Measurements from ENCODE around the gene VARS2.
"Not testable (repeated sequence)": the region's sequence is repeated elsewhere in the genome, so short reads cannot be mapped to it uniquely, and the experiment has no call there.

The VARS2 gene

DNA sequence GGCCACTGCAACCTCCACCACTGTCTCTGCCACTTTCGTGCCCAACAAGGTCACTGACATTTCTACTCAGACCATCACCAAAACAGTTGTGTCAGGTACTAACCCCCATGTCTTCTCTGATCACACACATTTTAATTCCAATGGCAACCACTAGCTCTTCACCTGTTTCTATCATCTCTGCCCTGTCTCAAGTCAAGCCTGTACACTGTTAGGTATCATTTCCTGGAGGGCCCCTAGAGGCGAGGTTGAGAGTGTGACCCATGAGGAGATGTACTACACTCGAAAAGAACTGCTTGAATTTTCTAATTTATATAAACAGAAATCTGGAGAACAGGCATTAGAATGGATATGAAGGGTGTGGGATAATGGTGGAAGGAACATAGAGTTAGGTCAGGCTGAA, 52.1 kb downstream of the VARS2 start:
- DNase-seq: no peak

GRCh38 chr6:30969171-30969570, 55.1 kb downstream of the VARS2 start:
- DNase-seq: not testable (repeated sequence)

DNA sequence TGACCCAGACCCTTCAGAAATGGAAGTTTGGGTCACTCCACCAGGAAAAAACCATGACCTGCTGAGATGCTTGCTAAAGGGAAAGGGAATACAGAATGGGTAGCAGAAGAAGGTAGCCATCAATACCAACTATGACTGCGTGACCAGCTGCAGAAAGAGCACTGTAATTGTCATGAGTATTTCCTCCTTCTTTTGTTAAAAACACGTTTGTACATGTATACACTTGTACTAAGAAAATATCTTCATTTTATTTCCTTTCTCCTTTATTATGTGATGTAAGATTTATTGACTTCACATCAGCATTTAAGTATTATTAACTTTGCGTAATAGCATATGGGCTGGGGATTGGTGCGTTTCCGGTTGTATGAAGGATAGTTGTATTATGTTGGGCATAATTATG, 56.9 kb downstream of the VARS2 start:
- no peak for DNase-seq

- DNase-seq: no peak
These were observed 58.8 kb downstream of the VARS2 start for GRCh38 chr6:30972816-30973215.

DNA sequence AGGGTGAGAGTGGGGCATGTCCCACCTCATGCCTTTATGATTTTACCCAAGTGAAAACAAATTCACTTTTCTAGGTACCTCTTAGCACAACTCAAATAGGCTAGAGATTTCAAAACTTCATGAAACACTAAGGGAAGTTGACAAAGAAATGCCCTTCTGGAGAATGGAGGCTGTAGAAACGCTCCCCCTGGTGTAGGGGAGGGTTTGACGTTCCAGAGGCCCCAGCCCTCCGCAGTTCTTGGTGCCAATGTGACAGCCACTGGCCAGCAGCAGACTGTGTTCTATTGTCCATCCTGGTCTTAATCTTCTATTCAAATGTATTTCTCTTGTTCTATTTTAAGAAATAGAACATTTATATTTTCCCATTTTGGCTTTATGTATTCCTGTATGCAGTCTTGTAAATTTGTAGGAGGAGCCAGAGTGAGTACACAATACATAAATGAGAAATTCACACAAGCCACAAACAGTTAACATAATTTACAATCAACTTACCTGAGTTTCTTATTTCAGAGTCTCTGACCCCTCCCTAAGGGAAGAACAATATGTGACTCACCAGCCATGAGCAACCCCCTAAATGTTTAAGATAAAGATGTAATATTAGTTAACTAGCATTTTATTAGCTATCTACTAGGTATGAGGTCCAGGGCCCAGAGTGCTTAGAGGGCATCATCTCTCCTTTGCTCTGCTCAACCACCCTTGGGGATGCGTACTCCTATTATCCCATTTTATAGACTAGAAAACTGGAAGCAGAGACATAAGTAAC, 60.6 kb downstream of the VARS2 start:
- DNase-seq: no peak

Data from activated effector memory CD4-positive, alpha-beta T cell treated with anti-CD3 and anti-CD28 coated beads, Interleukin-2, amount 50 U/mL, for 16 hours (primary cell).